ENCODE results near the gene DMBT1. TPM values are rescaled to one million over a fixed set of nuclear protein-coding genes. Genes with fewer than 3 reads are reported as not detected.
A peak's percentile ranks its signal among the peaks of the same experiment; 100 is the strongest.

DMBT1 gene
- total RNA-seq, 1 experiment from 2014 or later, result 0.13 TPM

DNA sequence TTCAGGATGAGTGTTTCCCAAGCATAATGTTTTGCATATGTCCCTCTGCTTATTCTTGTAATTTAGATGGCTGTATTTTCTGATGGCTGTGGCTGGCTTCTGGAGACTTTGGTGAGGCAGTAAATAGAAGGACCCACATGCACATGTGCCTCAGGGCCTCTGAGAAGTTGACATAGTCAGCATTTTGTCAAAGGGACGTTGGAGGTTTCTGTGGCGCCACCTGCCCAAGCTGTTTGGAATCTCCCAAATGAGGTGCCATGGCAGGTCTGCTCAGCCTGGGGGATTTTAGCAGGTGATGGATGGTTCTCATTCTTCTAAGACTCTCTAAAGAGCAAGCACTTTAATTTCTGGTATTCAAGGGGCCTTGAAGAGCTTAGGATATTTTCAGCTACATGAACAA lies 109.3 kb downstream of the DMBT1 start:
- ChIA-PET POLR2A (no interaction called here), CTCF (interaction anchor here (0.6 to 4.4 kb wide), 4 partner anchors 19 to 390 kb away, joined by 3 to 18 read pairs (median 3); no protein-coding TSS in a partner anchor)
- TF ChIP-seq TP53 (CRISPR knock-in tag; IDR thresholded peaks at IDR 0.05) (no peak), AR (CRISPR knock-in tag; IDR thresholded peaks at IDR 0.05) (no peak), FOXJ3 (CRISPR knock-in tag; IDR thresholded peaks at IDR 0.05; ENCODE audit: borderline replicate concordance) (no peak), GABPB1 (CRISPR knock-in tag; IDR thresholded peaks at IDR 0.05) (no peak), ELF4 (CRISPR knock-in tag; IDR thresholded peaks at IDR 0.05; ENCODE audit: low read depth) (no peak), MYBL2 (CRISPR knock-in tag; IDR thresholded peaks at IDR 0.05) (no peak)
- TF ChIP-seq, protein P1, sequence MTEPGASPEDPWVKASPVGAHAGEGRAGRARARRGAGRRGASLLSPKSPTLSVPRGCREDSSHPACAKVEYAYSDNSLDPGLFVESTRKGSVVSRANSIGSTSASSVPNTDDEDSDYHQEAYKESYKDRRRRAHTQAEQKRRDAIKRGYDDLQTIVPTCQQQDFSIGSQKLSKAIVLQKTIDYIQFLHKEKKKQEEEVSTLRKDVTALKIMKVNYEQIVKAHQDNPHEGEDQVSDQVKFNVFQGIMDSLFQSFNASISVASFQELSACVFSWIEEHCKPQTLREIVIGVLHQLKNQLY (CRISPR knock-in tag; IDR thresholded peaks at IDR 0.05), result no peak
- TF ChIP-seq, protein P2, sequence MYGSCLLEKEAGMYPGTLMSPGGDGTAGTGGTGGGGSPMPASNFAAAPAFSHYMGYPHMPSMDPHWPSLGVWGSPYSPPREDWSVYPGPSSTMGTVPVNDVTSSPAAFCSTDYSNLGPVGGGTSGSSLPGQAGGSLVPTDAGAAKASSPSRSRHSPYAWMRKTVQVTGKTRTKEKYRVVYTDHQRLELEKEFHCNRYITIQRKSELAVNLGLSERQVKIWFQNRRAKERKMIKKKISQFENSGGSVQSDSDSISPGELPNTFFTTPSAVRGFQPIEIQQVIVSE (CRISPR knock-in tag; IDR thresholded peaks at IDR 0.05; ENCODE audit: borderline replicate concordance), result no peak
- TF ChIP-seq, protein P3, sequence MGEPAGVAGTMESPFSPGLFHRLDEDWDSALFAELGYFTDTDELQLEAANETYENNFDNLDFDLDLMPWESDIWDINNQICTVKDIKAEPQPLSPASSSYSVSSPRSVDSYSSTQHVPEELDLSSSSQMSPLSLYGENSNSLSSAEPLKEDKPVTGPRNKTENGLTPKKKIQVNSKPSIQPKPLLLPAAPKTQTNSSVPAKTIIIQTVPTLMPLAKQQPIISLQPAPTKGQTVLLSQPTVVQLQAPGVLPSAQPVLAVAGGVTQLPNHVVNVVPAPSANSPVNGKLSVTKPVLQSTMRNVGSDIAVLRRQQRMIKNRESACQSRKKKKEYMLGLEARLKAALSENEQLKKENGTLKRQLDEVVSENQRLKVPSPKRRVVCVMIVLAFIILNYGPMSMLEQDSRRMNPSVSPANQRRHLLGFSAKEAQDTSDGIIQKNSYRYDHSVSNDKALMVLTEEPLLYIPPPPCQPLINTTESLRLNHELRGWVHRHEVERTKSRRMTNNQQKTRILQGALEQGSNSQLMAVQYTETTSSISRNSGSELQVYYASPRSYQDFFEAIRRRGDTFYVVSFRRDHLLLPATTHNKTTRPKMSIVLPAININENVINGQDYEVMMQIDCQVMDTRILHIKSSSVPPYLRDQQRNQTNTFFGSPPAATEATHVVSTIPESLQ (CRISPR knock-in tag; IDR thresholded peaks at IDR 0.05), result no peak
- TF ChIP-seq, protein P4, sequence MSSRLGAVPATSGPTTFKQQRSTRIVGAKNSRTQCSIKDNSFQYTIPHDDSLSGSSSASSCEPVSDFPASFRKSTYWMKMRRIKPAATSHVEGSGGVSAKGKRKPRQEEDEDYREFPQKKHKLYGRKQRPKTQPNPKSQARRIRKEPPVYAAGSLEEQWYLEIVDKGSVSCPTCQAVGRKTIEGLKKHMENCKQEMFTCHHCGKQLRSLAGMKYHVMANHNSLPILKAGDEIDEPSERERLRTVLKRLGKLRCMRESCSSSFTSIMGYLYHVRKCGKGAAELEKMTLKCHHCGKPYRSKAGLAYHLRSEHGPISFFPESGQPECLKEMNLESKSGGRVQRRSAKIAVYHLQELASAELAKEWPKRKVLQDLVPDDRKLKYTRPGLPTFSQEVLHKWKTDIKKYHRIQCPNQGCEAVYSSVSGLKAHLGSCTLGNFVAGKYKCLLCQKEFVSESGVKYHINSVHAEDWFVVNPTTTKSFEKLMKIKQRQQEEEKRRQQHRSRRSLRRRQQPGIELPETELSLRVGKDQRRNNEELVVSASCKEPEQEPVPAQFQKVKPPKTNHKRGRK (CRISPR knock-in tag; IDR thresholded peaks at IDR 0.05; ENCODE audit: borderline replicate concordance), result no peak
- TF ChIP-seq, protein P5, sequence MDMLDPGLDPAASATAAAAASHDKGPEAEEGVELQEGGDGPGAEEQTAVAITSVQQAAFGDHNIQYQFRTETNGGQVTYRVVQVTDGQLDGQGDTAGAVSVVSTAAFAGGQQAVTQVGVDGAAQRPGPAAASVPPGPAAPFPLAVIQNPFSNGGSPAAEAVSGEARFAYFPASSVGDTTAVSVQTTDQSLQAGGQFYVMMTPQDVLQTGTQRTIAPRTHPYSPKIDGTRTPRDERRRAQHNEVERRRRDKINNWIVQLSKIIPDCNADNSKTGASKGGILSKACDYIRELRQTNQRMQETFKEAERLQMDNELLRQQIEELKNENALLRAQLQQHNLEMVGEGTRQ (CRISPR knock-in tag; IDR thresholded peaks at IDR 0.05), result no peak
- TF ChIP-seq, protein P6, sequence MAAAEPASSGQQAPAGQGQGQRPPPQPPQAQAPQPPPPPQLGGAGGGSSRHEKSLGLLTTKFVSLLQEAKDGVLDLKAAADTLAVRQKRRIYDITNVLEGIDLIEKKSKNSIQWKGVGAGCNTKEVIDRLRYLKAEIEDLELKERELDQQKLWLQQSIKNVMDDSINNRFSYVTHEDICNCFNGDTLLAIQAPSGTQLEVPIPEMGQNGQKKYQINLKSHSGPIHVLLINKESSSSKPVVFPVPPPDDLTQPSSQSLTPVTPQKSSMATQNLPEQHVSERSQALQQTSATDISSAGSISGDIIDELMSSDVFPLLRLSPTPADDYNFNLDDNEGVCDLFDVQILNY (CRISPR knock-in tag; IDR thresholded peaks at IDR 0.05), result no peak
- DNase-seq (ENCODE audit: low spot score) (peak; percentile 44), ATAC-seq (peak; percentile 69)
- 0 out of 2 replicates have a peak, but pooled peaks cover 6% of the 10 kb centered on the region for H3K9me3 Mint-ChIP-seq
- no peak overlapping the region for H3K4me3 Mint-ChIP-seq
- no peaks in the 10 kb centered on the region for H3K36me3 Mint-ChIP-seq
- no peak overlapping the region for H3K27ac Mint-ChIP-seq
- H3K4me1 Mint-ChIP-seq, result peaks cover 15% of the 10 kb centered on the region
- H3K27me3 Mint-ChIP-seq (ENCODE audit: low read depth), result no peaks in the 10 kb centered on the region; the same call in 1 of the 2 replicates

DNA sequence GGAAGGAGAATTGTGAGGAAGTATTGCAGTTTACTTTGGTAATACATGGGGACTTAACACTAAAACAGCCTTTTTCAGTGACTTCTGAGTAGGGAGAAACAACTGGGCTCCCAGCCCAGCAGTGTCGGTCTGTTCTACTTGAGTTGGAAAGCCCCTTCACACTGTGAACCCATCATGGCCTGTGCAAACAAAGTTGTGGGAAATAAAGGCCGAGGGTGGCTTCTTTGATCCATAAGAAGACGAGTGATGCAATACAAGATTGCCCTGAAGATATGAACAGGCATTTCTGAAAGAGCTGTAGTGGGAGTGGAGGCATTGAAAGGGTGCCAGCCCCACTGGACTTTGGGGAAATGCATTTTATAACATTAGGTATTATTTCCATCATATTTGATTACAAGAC lies 110.8 kb downstream of the DMBT1 start:
- ChIA-PET CTCF (interaction anchor here (4.4 kb wide), 1 partner anchor 22 kb away, joined by 18 read pairs; no protein-coding TSS in a partner anchor), POLR2A (no interaction called here)
- H3K27me3 Mint-ChIP-seq (ENCODE audit: low read depth), result no peaks in the 10 kb centered on the region; the same call in 1 of the 2 replicates
- H3K27ac Mint-ChIP-seq, result no peak overlapping the region
- H3K4me1 Mint-ChIP-seq, result peaks cover 15% of the 10 kb centered on the region
- 0 out of 2 replicates have a peak, but pooled peaks cover 6% of the 10 kb centered on the region for H3K9me3 Mint-ChIP-seq
- DNase-seq (ENCODE audit: low spot score) (no peak), ATAC-seq (no peak)
- H3K36me3 Mint-ChIP-seq, result no peaks in the 10 kb centered on the region
- H3K4me3 Mint-ChIP-seq, result no peak overlapping the region
- TF ChIP-seq SP1 (CRISPR knock-in tag; conservative IDR thresholded peaks at IDR 0.05) (no peak), MYBL2 (CRISPR knock-in tag; IDR thresholded peaks at IDR 0.05) (no peak), ZNF671 (CRISPR knock-in tag; IDR thresholded peaks at IDR 0.05) (no peak), AR (CRISPR knock-in tag; IDR thresholded peaks at IDR 0.05) (no peak), CREM (CRISPR knock-in tag; IDR thresholded peaks at IDR 0.05) (no peak), TCF7 (CRISPR knock-in tag; IDR thresholded peaks at IDR 0.05; ENCODE audit: low read depth) (no peak), ELF4 (CRISPR knock-in tag; IDR thresholded peaks at IDR 0.05; ENCODE audit: low read depth) (no peak)
- TF ChIP-seq, protein P7, sequence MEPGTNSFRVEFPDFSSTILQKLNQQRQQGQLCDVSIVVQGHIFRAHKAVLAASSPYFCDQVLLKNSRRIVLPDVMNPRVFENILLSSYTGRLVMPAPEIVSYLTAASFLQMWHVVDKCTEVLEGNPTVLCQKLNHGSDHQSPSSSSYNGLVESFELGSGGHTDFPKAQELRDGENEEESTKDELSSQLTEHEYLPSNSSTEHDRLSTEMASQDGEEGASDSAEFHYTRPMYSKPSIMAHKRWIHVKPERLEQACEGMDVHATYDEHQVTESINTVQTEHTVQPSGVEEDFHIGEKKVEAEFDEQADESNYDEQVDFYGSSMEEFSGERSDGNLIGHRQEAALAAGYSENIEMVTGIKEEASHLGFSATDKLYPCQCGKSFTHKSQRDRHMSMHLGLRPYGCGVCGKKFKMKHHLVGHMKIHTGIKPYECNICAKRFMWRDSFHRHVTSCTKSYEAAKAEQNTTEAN (CRISPR knock-in tag; IDR thresholded peaks at IDR 0.05), result no peak
- TF ChIP-seq, protein P8, sequence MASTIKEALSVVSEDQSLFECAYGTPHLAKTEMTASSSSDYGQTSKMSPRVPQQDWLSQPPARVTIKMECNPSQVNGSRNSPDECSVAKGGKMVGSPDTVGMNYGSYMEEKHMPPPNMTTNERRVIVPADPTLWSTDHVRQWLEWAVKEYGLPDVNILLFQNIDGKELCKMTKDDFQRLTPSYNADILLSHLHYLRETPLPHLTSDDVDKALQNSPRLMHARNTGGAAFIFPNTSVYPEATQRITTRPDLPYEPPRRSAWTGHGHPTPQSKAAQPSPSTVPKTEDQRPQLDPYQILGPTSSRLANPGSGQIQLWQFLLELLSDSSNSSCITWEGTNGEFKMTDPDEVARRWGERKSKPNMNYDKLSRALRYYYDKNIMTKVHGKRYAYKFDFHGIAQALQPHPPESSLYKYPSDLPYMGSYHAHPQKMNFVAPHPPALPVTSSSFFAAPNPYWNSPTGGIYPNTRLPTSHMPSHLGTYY (CRISPR knock-in tag; IDR thresholded peaks at IDR 0.05), result no peak
